WTC11 (cell line): ENCODE data around the gene LYRM4. TPM values are rescaled to one million over a fixed set of nuclear protein-coding genes. Genes with fewer than 3 reads are reported as not detected.

Source experiments
- ATAC-seq: fragments of 200-7000 bp; cut with Tn5 transposase; 2 replicates; pipeline ENCODE4 v1.10.0; 2021; ENCODE audit warnings: mild to moderate bottlenecking, moderate library complexity
- CTCF ChIA-PET: fragments of 300-600 bp; sonication (Branson Sonifier 250); formaldehyde crosslinking; loops from one replicate; lab custom pipeline; 2021; ENCODE audit warnings: antibody characterized with exemption; lab: Charles Lee
- POLR2A ChIA-PET: fragments of 350-600 bp; sonication (Branson Sonifier 250); formaldehyde crosslinking; loops from one replicate; lab custom pipeline; 2021; ENCODE audit warnings: antibody characterized with exemption; lab: Charles Lee
- DNase-seq: peaks from one replicate; pipeline ENCODE4 v3.0.0; 2021; ENCODE audit warnings: low spot score
- H3K27ac Mint-ChIP-seq: 2 replicates; pipeline ENCODE4 v1.8.0; 2021; ENCODE audit warnings: mixed read lengths
- H3K27me3 Mint-ChIP-seq: 2 replicates; pipeline ENCODE4 v1.8.0; 2021; ENCODE audit warnings: low read depth, mild to moderate bottlenecking, moderate library complexity, mixed read lengths
- H3K36me3 Mint-ChIP-seq: 2 replicates; pipeline ENCODE4 v1.8.0; 2021; ENCODE audit warnings: mixed read lengths
- H3K4me1 Mint-ChIP-seq: 2 replicates; pipeline ENCODE4 v1.8.0; 2022; ENCODE audit warnings: mixed read lengths
- H3K4me3 Mint-ChIP-seq: 2 replicates; pipeline ENCODE4 v1.8.0; 2021; ENCODE audit warnings: mild to moderate bottlenecking, moderate library complexity, mixed read lengths
- H3K9me3 Mint-ChIP-seq: 2 replicates; pipeline ENCODE4 v1.8.0; 2021; ENCODE audit warnings: mixed read lengths
- ARID4B ChIP-seq: sonication (generic); formaldehyde crosslinking; IDR thresholded peaks from 2 replicates; pipeline ENCODE4 v1.8.0; 2023; ENCODE audit warnings: missing genetic modification reagents, mild to moderate bottlenecking, borderline replicate concordance
- ATF1 ChIP-seq: sonication (generic); formaldehyde crosslinking; IDR thresholded peaks from 2 replicates; pipeline ENCODE4 v1.8.1; 2023; ENCODE audit warnings: mild to moderate bottlenecking, moderate library complexity, missing genetic modification reagents
- ATF3 ChIP-seq: sonication (generic); formaldehyde crosslinking; conservative IDR thresholded peaks from 2 replicates; pipeline ENCODE4 v1.8.1; 2022; ENCODE audit warnings: mild to moderate bottlenecking, missing genetic modification reagents
- CDX4 ChIP-seq: fragments of 250-450 bp; sonication (Bioruptor Pico); IDR thresholded peaks from 2 replicates; pipeline ENCODE4 v1.9.0; 2021; ENCODE audit warnings: moderate library complexity, mild to moderate bottlenecking, inconsistent platforms, borderline replicate concordance
- ELF4 ChIP-seq: sonication (generic); formaldehyde crosslinking; IDR thresholded peaks from 2 replicates; pipeline ENCODE4 v1.8.1; 2022; ENCODE audit warnings: low read depth, mild to moderate bottlenecking, moderate library complexity, missing genetic modification reagents
- FOXK1 ChIP-seq: sonication (generic); formaldehyde crosslinking; IDR thresholded peaks from 2 replicates; pipeline ENCODE4 v1.8.0; 2022; ENCODE audit warnings: mild to moderate bottlenecking, moderate library complexity, missing genetic modification reagents
- GRHL2 ChIP-seq: fragments of 250-450 bp; sonication (Bioruptor Pico); IDR thresholded peaks from 2 replicates; pipeline ENCODE4 v1.8.0; 2022; ENCODE audit warnings: mild to moderate bottlenecking, moderate library complexity; ENCODE audit not compliant: insufficient replicate concordance, severe bottlenecking
- MXD4 ChIP-seq: fragments of 250-450 bp; sonication (Bioruptor Pico); IDR thresholded peaks from 2 replicates; pipeline ENCODE4 v1.8.0; 2021; ENCODE audit warnings: mild to moderate bottlenecking, moderate library complexity, borderline replicate concordance
- NFATC4 ChIP-seq: fragments of 250-450 bp; sonication (Bioruptor Pico); IDR thresholded peaks from 2 replicates; pipeline ENCODE4 v1.9.0; 2021; ENCODE audit warnings: mild to moderate bottlenecking
- NFYB ChIP-seq: sonication (generic); formaldehyde crosslinking; conservative IDR thresholded peaks from 2 replicates; pipeline ENCODE4 v1.8.0; 2022; ENCODE audit warnings: low read depth, missing genetic modification reagents
- OVOL2 ChIP-seq: fragments of 250-450 bp; sonication (Bioruptor Pico); IDR thresholded peaks from 2 replicates; pipeline ENCODE4 v1.9.0; 2021; ENCODE audit warnings: mild to moderate bottlenecking, borderline replicate concordance
- PRRX2 ChIP-seq: fragments of 250-450 bp; sonication (Bioruptor Pico); IDR thresholded peaks from 2 replicates; pipeline ENCODE4 v1.8.0; 2021; ENCODE audit warnings: mild to moderate bottlenecking
- SMAD4 ChIP-seq: sonication (generic); formaldehyde crosslinking; IDR thresholded peaks from 2 replicates; pipeline ENCODE4 v1.8.0; 2022; ENCODE audit warnings: mild to moderate bottlenecking, missing genetic modification reagents
- SOX15 ChIP-seq: fragments of 250-450 bp; sonication (Bioruptor Pico); IDR thresholded peaks from 2 replicates; pipeline ENCODE4 v1.9.0; 2021; ENCODE audit warnings: mild to moderate bottlenecking
- TP53 ChIP-seq: sonication (generic); formaldehyde crosslinking; IDR thresholded peaks from 2 replicates; pipeline ENCODE4 v1.8.1; 2023; ENCODE audit warnings: mild to moderate bottlenecking, missing genetic modification reagents
- USF1 ChIP-seq: sonication (generic); formaldehyde crosslinking; IDR thresholded peaks from 2 replicates; pipeline ENCODE4 v1.8.0; 2022; ENCODE audit warnings: mild to moderate bottlenecking, missing genetic modification reagents
- ZNF121 ChIP-seq: sonication (generic); formaldehyde crosslinking; IDR thresholded peaks from 2 replicates; pipeline ENCODE4 v1.8.0; 2023; ENCODE audit warnings: missing genetic modification reagents
- ZNF219 ChIP-seq: sonication (generic); formaldehyde crosslinking; IDR thresholded peaks from 2 replicates; pipeline ENCODE4 v1.8.0; 2023; ENCODE audit warnings: missing genetic modification reagents, mild to moderate bottlenecking, borderline replicate concordance
- ZNF232 ChIP-seq: sonication (generic); formaldehyde crosslinking; IDR thresholded peaks from 2 replicates; pipeline ENCODE4 v1.8.0; 2022; ENCODE audit warnings: mild to moderate bottlenecking, missing genetic modification reagents
- ZNF416 ChIP-seq: fragments of 250-450 bp; sonication (Bioruptor Pico); IDR thresholded peaks from 2 replicates; pipeline ENCODE4 v1.9.0; 2021; ENCODE audit warnings: mild to moderate bottlenecking, inconsistent platforms
- total RNA-seq: library from RNA; stranded (reverse); gene quantifications from 3 replicates; pipeline ENCODE4 v1.2.3, GENCODE V29; 2021

LYRM4 gene
- total RNA-seq, 1 experiment from 2014 or later = 49.7 TPM

GRCh38 chr6:5066456-5067093 lies 194.2 kb downstream of the LYRM4 start:
- ATAC-seq = no peak
- no peak for DNase-seq
- H3K4me1 Mint-ChIP-seq = no peaks in the 10 kb centered on the region
- ChIA-PET CTCF (no interaction called here), POLR2A (no interaction called here)
- peaks cover 6% of the 10 kb centered on the region; the same call in 1 of the 2 replicates for H3K9me3 Mint-ChIP-seq
- no peak overlapping the region for H3K27ac Mint-ChIP-seq
- peaks cover 4% of the 10 kb centered on the region for H3K36me3 Mint-ChIP-seq
- no peak for TF ChIP-seq PRRX2 (CRISPR knock-in tag)
- no peak for TF ChIP-seq ZNF232 (CRISPR knock-in tag)
- no peak for TF ChIP-seq ELF4
- TF ChIP-seq SMAD4 = no peak
- TF ChIP-seq FOXK1 (CRISPR knock-in tag) = no peak
- no peak for TF ChIP-seq NFYB (CRISPR knock-in tag)
- TF ChIP-seq ATF3 (CRISPR knock-in tag) = no peak
- TF ChIP-seq NFATC4 (CRISPR knock-in tag) = no peak
- TF ChIP-seq ZNF416 (CRISPR knock-in tag) = no peak
- no peak for TF ChIP-seq ZNF219
- no peak for TF ChIP-seq SOX15 (CRISPR knock-in tag)
- TF ChIP-seq ATF1 (CRISPR knock-in tag) = no peak
- no peak for TF ChIP-seq USF1 (CRISPR knock-in tag)
- TF ChIP-seq ZNF121 (CRISPR knock-in tag) = no peak
- no peak for TF ChIP-seq TP53 (CRISPR knock-in tag)
- no peak for TF ChIP-seq OVOL2 (CRISPR knock-in tag)
- TF ChIP-seq MXD4 (CRISPR knock-in tag) = no peak
- no peak for TF ChIP-seq CDX4
- TF ChIP-seq ARID4B (CRISPR knock-in tag) = no peak
- no peak for TF ChIP-seq GRHL2 (CRISPR knock-in tag)
- H3K4me3 Mint-ChIP-seq = no peak overlapping the region
- no peaks in the 10 kb centered on the region for H3K27me3 Mint-ChIP-seq

- TF ChIP-seq ARID4B (CRISPR knock-in tag) = no peak
- H3K27me3 Mint-ChIP-seq = no peaks in the 10 kb centered on the region
- H3K27ac Mint-ChIP-seq = no peak overlapping the region
- peaks cover 4% of the 10 kb centered on the region for H3K36me3 Mint-ChIP-seq
- H3K4me1 Mint-ChIP-seq = no peaks in the 10 kb centered on the region
- POLR2A ChIA-PET = no interaction called here
- DNase-seq (no peak), ATAC-seq (no peak)
- H3K4me3 Mint-ChIP-seq = no peak overlapping the region
- CTCF ChIA-PET = no interaction called here
- peaks cover 6% of the 10 kb centered on the region; the same call in 1 of the 2 replicates for H3K9me3 Mint-ChIP-seq
Measured at GRCh38 chr6:5063617-5064016, 197.1 kb downstream of the LYRM4 start.
